OCI-LY3 (cell line): ENCODE data around the gene AVPR1B.

Source experiments
- EZH2phosphoT487 ChIP-seq: fragments of 200-600 bp; shearing (Covaris generic); IDR thresholded peaks from 2 replicates; pipeline ENCODE4 v1.6.1; 2018; ENCODE audit warnings: antibody characterized with exemption, mixed run types, low read depth
- TF ChIP-seq, protein P1 (sequence below): fragments of 200-600, 300-600 bp; sonication (generic); IDR thresholded peaks from 2 replicates; pipeline ENCODE4 v1.5.1; 2014; ENCODE audit warnings: antibody characterized with exemption, low read length, low read depth

DNA sequence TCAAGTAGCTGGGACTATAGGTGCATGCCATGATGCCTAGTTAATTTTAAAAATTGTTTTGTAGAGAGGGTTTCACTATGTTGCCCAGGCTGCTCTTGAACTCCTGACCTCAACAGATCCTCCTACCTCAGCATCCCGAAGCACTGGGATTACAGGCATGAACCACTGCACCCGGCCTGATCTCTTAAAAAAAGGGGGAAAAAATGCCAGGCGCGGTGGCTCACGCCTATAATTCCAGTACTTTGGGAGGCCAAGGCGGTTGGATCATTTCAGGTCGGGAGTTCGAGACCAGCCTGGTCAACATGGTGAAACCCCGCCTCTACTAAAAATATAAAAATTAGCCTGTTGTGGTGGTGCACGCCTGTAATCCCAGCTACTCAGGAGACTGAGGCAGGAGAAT, 13.2 kb downstream of the AVPR1B start:
- TF ChIP-seq, protein P1, sequence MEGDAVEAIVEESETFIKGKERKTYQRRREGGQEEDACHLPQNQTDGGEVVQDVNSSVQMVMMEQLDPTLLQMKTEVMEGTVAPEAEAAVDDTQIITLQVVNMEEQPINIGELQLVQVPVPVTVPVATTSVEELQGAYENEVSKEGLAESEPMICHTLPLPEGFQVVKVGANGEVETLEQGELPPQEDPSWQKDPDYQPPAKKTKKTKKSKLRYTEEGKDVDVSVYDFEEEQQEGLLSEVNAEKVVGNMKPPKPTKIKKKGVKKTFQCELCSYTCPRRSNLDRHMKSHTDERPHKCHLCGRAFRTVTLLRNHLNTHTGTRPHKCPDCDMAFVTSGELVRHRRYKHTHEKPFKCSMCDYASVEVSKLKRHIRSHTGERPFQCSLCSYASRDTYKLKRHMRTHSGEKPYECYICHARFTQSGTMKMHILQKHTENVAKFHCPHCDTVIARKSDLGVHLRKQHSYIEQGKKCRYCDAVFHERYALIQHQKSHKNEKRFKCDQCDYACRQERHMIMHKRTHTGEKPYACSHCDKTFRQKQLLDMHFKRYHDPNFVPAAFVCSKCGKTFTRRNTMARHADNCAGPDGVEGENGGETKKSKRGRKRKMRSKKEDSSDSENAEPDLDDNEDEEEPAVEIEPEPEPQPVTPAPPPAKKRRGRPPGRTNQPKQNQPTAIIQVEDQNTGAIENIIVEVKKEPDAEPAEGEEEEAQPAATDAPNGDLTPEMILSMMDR, result no peak
- TF ChIP-seq EZH2phosphoT487, result no peak
